Measurements from ENCODE around the gene RPS15. TPM values are rescaled to one million over a fixed set of nuclear protein-coding genes. Genes with fewer than 3 reads are reported as not detected.

The RPS15 gene
- total and polyA plus RNA-seq, 9 of the 15 experiments (the other 6 are each of a cell fraction or from before 2014, with no cell fraction given), result 605 to 2,791 (median 957) TPM

- Histone ChIP-seq H4K20me1 (replicated peaks; ENCODE audit: control insufficient read depth, insufficient read depth, low read length) (peaks cover 40% of the 10 kb centered on the region), H3K4me1 (replicated peaks in 1 of 2; ENCODE audit: control insufficient read depth in 2 of 2, insufficient read depth in 2 of 2, low read length in 2 of 2) (peaks cover 4 to 53% of the 10 kb centered on the region in 2 experiments), H3K36me3 (ENCODE audit: control insufficient read depth, insufficient read depth, low read length) (peaks cover 98% of the 10 kb centered on the region), H3K9me3 (replicated peaks; ENCODE audit: control insufficient read depth, insufficient read depth, low read depth, low read length) (no peaks in the 10 kb centered on the region), H3K4me3 (no peak overlapping the region), H3K27me3 (ENCODE audit: control insufficient read depth in 2 of 2, insufficient read depth in 2 of 2, low read length in 2 of 2) (no peaks in the 10 kb centered on the region), H3K9me1 (ENCODE audit: control insufficient read depth, insufficient read depth, low read length) (peaks cover 13% of the 10 kb centered on the region), H3K79me2 (ENCODE audit: control insufficient read depth, insufficient read depth, low read length) (peaks cover 86% of the 10 kb centered on the region), H3K27ac (ENCODE audit: extremely low read depth, low read depth, low read length) (no peak overlapping the region), H3K9ac (ENCODE audit: insufficient read depth in 1 of 2, low read depth in 2 of 2, low read length in 2 of 2) (peak overlapping the region in 1 of 2 experiments; percentile 20; a peak in 1 of 4 replicates), H3K4me2 (ENCODE audit: insufficient read depth, low read length) (no peak overlapping the region), H2AFZ (ENCODE audit: low read depth, low read length) (no peak overlapping the region)
- no peak for DNase-seq (ENCODE audit: extremely low read depth in 1 of 4, low spot score in 3 of 4)
- no peak for ATAC-seq
- in situ Hi-C loops (cut with MboI), result no loop called here
- FAIRE-seq, result no peak
- intact Hi-C loops (cut with micrococcal nuclease), result no loop called here
- BruUV-seq (replicated peaks), result no TSS peak
- 95% methylated on average over 22 of the region's 37 CpGs for WGBS (ENCODE audit: insufficient coverage, low coverage, missing lambda C conversion rate)
- TF ChIP-seq BRCA1 (IDR thresholded peaks at IDR 0.05) (no peak), BRCA1 (CRISPR knock-in tag; IDR thresholded peaks at IDR 0.05) (no peak), RBFOX2 (IDR thresholded peaks at IDR 0.05; ENCODE audit: low read depth, low read length) (peak; percentile 37; the same call in 1 of the 2 replicates), POLR2G (IDR thresholded peaks at IDR 0.05; ENCODE audit: low read depth, low read length) (peak; percentile 71), FIP1L1 (IDR thresholded peaks at IDR 0.05; ENCODE audit: low read depth, low read length, poor library complexity, severe bottlenecking) (no peak), MYBL2 (IDR thresholded peaks at IDR 0.05; ENCODE audit: low read depth) (no peak), MYBL2 (CRISPR knock-in tag; IDR thresholded peaks at IDR 0.05; ENCODE audit: borderline replicate concordance) (no peak), MLLT1 (IDR thresholded peaks at IDR 0.05) (no peak), SMARCE1 (IDR thresholded peaks at IDR 0.05) (no peak)
- TF ChIP-seq, protein P1, sequence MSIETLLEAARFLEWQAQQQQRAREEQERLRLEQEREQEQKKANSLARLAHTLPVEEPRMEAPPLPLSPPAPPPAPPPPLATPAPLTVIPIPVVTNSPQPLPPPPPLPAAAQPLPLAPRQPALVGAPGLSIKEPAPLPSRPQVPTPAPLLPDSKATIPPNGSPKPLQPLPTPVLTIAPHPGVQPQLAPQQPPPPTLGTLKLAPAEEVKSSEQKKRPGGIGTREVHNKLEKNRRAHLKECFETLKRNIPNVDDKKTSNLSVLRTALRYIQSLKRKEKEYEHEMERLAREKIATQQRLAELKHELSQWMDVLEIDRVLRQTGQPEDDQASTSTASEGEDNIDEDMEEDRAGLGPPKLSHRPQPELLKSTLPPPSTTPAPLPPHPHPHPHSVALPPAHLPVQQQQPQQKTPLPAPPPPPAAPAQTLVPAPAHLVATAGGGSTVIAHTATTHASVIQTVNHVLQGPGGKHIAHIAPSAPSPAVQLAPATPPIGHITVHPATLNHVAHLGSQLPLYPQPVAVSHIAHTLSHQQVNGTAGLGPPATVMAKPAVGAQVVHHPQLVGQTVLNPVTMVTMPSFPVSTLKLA (conservative IDR thresholded peaks at IDR 0.05), result no peak
- ChIA-PET POLR2A (interaction anchor here (1.0 to 1.4 kb wide), 2 partner anchors 16 to 19 kb away, joined by 3 read pairs; no protein-coding TSS in a partner anchor), CTCF (ENCODE audit: low intra/inter-chr PET ratio) (no interaction called here)
Measured at GRCh38 chr19:1421218-1421957, 16.8 kb upstream of the RPS15 start.

Measured in K562 (cell line).